GM19023 (cell line): ENCODE measurements around the gene ARID5A.
"Not testable (repeated sequence)": the region's sequence is repeated elsewhere in the genome, so short reads cannot be mapped to it uniquely, and the experiment has no call there.

Experiments used
- ATAC-seq: cut with Tn5 transposase; IDR thresholded peaks from one replicate; pipeline ENCODE4 v1.9.1; 2021; ENCODE audit warnings: mild to moderate bottlenecking, moderate library complexity; ENCODE audit not compliant: unreplicated experiment

The ARID5A gene, protein sequence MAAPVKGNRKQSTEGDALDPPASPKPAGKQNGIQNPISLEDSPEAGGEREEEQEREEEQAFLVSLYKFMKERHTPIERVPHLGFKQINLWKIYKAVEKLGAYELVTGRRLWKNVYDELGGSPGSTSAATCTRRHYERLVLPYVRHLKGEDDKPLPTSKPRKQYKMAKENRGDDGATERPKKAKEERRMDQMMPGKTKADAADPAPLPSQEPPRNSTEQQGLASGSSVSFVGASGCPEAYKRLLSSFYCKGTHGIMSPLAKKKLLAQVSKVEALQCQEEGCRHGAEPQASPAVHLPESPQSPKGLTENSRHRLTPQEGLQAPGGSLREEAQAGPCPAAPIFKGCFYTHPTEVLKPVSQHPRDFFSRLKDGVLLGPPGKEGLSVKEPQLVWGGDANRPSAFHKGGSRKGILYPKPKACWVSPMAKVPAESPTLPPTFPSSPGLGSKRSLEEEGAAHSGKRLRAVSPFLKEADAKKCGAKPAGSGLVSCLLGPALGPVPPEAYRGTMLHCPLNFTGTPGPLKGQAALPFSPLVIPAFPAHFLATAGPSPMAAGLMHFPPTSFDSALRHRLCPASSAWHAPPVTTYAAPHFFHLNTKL

GRCh38 chr2:96536445-96537065 lies at the start of gene ARID5A:
Gene ARID5A, plus strand, starts transcription at chr2:96536752. Its CDS starts 75 bp downstream, at chr2:96536827.
- peak; percentile 59 for ATAC-seq

DNA sequence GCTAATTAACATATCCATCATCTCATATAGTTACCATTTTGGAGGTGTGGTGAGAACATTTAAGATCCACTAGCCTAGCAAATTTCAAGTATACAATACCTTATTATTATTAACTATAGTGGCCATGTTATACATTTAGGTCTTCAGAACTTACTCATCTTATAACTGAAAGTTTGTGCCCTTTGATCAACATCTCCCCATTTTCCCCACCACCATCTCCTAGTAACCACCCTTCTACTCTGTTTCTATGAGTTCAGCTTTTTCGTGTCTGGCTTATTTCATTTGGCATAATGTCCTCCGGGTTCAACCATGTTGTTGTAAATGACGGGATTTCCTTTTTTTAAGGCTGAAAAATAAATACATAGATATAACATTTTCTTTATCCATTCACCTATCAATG lies 47.3 kb upstream of the ARID5A start:
- ATAC-seq, result no peak

- ATAC-seq, result no peak
Observed at GRCh38 chr2:96489663-96490062, 46.9 kb upstream of the ARID5A start.

GRCh38 chr2:96491860-96492497 lies 44.6 kb upstream of the ARID5A start:
- ATAC-seq, result no peak

GRCh38 chr2:96493072-96493471 lies 43.5 kb upstream of the ARID5A start:
- no peak for ATAC-seq

DNA sequence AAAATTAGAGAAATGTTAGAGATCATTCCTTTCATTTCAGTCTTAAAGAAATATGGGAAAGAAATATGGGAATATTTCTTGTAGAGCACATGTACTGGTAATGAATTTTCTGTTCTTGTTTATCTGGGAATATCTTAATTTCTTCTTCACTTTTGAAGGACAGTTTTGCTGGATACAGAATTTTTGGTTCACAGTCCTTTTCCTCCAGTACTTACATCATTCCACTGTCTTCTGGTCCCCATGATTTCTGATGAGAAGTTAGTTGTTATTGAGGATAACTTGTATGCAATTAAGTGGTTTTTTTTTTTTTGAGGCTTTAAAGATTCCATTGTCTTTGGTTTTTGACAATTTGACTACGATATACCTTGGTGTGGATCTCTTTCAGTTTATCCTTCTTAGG lies 42.4 kb upstream of the ARID5A start:
- no peak for ATAC-seq

DNA sequence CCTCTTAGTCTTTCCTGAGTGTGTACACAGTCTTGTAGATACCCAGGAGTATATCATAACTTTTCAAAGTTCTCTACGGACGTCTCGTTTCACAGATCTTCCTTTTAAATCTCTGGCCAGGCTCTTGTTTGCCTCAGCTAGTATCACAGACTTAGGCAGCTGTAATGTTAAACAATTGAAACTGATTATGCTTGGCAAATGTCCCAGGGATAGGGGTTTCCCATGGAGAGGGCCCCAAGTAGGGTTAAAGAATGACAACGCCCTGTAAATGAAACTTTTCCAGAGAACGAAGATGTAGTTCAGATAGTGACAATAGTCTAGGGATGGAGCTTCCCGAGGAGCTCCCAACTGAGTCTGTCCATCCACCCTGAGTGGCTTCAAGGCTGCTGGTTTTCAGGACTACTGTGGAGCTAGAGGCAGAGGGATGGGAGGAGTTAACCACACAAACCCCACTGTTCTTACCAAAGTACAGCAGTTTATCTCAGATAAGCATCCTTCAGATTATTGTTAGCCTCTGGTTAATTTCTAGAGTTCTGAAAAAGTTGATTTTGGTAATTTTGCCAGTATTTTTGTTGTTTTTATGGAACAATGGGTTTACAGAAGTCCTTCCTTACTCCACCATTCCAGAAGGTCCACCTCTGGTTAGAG lies 40.4 kb upstream of the ARID5A start:
- no peak for ATAC-seq

GRCh38 chr2:96498021-96498431 lies 38.5 kb upstream of the ARID5A start:
- no peak for ATAC-seq

GRCh38 chr2:96498611-96499010 lies 37.9 kb upstream of the ARID5A start:
- not testable (repeated sequence) for ATAC-seq

- ATAC-seq, result no peak
Observed at GRCh38 chr2:96499061-96499960, 37.2 kb upstream of the ARID5A start.

DNA sequence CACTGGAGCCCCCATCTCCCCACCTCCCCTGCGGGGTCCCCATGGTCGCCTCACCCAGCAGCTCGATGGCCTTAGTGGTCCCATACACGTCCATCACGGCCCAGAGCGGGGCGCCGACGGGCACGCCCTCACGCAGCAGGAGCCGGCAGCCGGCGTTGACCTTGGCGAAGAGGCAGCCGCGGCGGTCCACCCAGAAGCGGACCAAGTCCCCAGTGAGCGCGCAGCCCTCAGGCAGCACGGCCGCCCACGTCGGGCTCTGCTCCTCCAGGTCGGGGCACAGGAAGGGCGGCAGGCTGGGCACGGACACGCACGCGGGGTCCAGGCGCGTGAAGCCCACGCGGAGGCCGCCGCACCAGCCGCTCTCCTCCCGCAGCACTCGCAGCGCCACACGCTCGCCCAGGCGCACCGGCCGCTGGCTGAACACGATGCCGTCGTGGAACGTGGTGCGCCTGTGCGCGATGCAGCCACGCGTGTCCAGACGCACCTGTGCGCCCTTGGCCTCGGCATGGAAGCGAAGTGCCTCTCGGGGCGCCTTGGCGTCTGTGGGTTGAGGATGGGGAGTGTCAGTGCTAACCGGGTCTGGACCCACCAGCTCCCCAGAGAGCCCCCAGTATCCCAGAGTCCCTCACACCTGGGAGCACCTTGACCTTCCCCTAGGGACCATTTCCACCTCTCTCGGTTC lies 36.0 kb upstream of the ARID5A start:
- ATAC-seq, result no peak

GRCh38 chr2:96501471-96501874 lies 35.1 kb upstream of the ARID5A start:
- peak; percentile 46 for ATAC-seq

DNA sequence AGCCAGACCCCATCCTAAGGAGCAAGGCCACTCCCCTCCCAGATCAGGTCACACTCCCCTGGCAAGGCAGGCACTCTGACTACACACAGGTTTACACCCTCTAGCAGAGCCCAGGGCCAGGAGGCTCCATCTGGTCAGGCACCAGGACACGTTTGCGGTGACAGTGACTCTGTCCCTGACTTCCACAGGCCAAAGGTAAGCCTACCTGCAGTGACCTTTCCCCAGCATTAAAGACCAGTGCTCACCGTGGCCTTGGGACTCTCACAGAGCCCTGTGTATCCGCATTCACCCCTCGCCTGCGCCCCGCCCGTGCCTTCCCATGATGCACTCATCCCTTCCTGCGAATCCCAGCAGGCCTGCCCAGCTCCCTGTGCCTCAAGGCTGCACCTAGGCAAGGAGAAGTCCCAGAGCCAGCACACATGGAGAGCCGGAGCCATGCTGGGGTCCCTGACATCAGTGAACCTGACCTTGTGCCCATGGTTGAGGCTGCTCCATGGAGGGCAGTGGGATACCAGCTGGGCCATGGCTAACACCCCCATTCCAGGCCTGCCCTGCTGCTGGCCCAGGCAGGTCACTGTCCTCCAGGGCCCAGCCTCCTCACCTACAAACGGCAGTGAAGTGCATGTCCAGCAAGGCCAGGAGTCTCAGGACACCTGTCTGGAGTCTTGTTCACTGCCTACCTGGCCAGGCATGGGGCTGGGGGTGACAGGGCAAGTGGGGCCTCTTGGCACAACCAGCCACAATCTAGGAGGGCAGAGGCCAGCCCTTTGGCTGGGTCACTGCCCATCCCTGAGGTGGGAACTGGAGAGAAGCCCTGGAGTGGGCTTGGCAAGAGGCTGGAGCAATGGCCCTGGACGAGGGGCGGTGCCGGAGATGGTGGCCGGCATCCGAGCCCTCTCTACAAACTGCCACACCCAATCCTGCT lies 34.4 kb upstream of the ARID5A start:
- peak; percentile 8 for ATAC-seq

DNA sequence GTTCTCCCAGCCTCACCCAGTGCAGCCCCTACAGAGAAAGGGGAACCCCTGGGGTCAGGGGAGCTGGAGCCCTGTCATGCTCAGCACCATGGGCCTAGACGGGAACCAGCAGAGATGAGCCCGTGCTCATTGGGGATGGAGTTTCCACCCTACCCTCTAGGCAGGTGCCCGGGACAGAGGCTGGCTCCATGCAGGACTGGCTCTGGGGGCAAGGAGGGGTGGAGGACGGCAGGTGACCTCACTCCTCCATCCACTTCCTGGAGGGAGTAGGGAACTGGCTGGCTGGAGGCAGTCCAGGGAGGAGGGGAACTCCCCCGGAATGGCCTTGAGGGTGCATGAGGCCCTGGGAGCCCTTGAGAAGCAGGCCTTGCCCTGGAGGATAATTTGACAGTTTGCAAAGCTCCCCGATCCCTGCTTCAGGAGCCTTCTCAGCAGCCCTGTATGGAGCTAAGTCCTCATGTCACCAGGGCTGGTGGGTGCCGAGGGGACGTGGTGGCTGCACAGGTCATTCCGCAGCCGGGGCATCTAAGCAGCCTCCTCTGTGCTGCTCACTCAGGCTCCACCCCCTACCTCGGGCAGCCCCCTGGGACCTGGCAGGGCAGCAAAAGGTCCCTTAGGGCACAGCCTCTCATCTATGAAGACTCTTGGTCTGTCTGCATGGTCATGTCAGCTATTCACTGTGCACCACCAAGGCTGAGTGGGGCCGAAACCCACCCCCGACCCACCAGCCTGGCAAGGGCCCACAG lies 33.5 kb upstream of the ARID5A start:
- ATAC-seq, result no peak

DNA sequence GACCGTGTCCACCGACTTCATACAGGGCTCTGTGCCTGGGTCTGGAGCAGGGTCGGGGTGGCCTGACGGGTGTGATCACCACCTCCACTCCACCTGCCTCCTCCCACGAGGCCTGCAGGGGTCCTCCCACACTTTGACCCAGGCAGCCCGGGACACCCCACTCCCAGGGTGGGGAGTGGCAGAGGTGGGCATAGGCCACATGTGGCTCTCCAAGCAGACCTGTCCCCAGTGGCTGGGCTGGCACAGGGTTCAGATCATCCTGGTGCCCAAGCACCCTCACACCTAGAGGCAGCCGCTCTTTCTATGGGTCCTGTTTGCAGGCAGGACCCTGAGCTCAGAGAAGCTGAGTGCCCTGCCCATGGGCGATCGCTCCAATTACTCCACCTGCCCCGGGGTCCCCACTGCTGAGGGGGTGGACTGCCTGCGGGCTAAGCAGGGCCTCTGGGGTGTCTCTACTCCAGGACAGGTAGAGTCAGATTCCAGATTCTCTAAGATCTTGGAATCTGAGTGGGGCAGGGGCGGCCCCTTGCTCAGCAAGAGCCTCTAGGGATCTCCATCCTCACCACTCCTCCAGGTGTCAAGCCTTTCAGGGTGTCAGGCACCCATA lies 32.8 kb upstream of the ARID5A start:
- ATAC-seq, result no peak

- no peak for ATAC-seq
Observed at GRCh38 chr2:96505231-96505889, 31.2 kb upstream of the ARID5A start, which contains the start of gene NEURL3. Gene NEURL3, minus strand, starts transcription at chr2:96505357. Its CDS starts 71 bp downstream, at chr2:96505286.
